Pancreas (tissue), 10 donors: ENCODE results near the gene CTNNA3. TPM values are rescaled to one million over a fixed set of nuclear protein-coding genes. Genes with fewer than 3 reads are reported as not detected.

Source experiments
- ATAC-seq, 4 donors: fragments of 200-7000 bp; cut with Tn5 transposase; one replicate each; pipeline versions ENCODE4 v1.8.0 to v1.9.1; 2020; ENCODE audit warnings: mild to moderate bottlenecking in 4 of 4, moderate library complexity in 4 of 4
- DNase-seq, 6 donors: peaks; one replicate each; pipeline ENCODE4 v3.0.0-alpha.2; 2020
- FAIRE-seq: peaks from 2 replicates; lab custom pipeline; 2012; peaks lifted over from hg19 to GRCh38; lab: Jason Lieb, UNC
- H3K27ac ChIP-seq, 4 donors: fragments of 200-600 bp; sonication (generic); 1 replicate in 3 of 4; 2 replicates in 1 of 4; pipeline versions ENCODE4 v1.5.0 to v1.8.0; 2020
- H3K27me3 ChIP-seq, 4 donors: fragments of 200-600 bp; one replicate each; pipeline ENCODE4 v1.8.0; 2021
- H3K36me3 ChIP-seq, 3 donors: fragments of 200-600 bp; sonication (generic) in 1 of 3; one replicate each; pipeline versions ENCODE4 v1.5.0 to v1.8.0; 2020 to 2021
- H3K4me1 ChIP-seq, 3 donors: fragments of 200-600 bp; one replicate each; pipeline ENCODE4 v1.8.0; 2021
- H3K4me3 ChIP-seq, 4 donors: fragments of 200-600 bp; sonication (generic) in 2 of 4; one replicate each; pipeline versions ENCODE4 v1.5.0 to v1.8.0; 2020 to 2021
- H3K9me3 ChIP-seq, 4 donors: fragments of 200-600 bp; one replicate each; pipeline ENCODE4 v1.8.0; 2021
- CTCF ChIP-seq, 4 donors: fragments of 200-600 bp; sonication (generic) in 3 of 4; IDR thresholded peaks; one replicate each; pipeline versions ENCODE4 v1.5.0 to v1.8.0; 2021; ENCODE audit warnings: antibody characterized with exemption in 4 of 4
- WGBS, 2 donors: extraction: QIAGEN DNeasy Blood & Tissue Kit; methylation state at CpG; one replicate each; pipeline ENCODE4 v1.1.7; 2013; 5-methylcytosine and 5-hydroxymethylcytosine counted together
- intact Hi-C, 3 donors: fragments of 100-400 bp; cut with DNase I; formaldehyde crosslinking; loops; one replicate each; pipeline versions ENCODE4 v1.11.1 to v1.14.2; 2022
- polyA plus RNA-seq, 2 donors: library from polyadenylated mRNA; stranded (reverse); fragments of 200-250 nt; gene quantifications; one replicate each; pipeline ENCODE4 v1.2.3, GENCODE V29; 2013
- total RNA-seq, 6 donors: library from RNA; stranded (reverse); fragmentation: NEBNext Ultra II Directional in 4 of 6; extraction: Animal tissue kit (Norgen Biotek cat#: 25700) in 4 of 6; gene quantifications; one replicate each; pipeline versions ENCODE4 v1.2.1 to v1.2.4, GENCODE V29; 2021 to 2023
- donor health status: healthy with polysubstance abuse.
- donor health status: DM: no; HTN: no; CAD: no; lungs with moderate emphysema.
- donor health status: DM: no; HTN: no; CAD: no.
- donor health status: control.
- donor health status: control.
- donor health status: Bipolar disorder and iron deficiency.
- donor health status: DM: yes; HTN: yes; CAD: no.
- donor health status: DM: no; HTN: no; CAD: no.
- donor health status: DM: no; HTN: no; CAD: no.
- donor health status: DM: yes; HTN: yes; CAD: no.

Gene CTNNA3
- under 1 TPM; 0.15 to 0.83 (median 0.27) TPM for total RNA-seq
- under 1 TPM; 0.02 to 0.15 TPM for polyA plus RNA-seq

GRCh38 chr10:67696029-67696428 lies at the start of gene CTNNA3:
TSS of gene CTNNA3 (minus strand) at chr10:67696195.
- 36 to 57% methylated on average over 6 of the region's 6 CpGs for WGBS, 2 donors
- no peak for FAIRE-seq
- Histone ChIP-seq H3K9me3 (no peaks in the 10 kb centered on the region), H3K36me3 (no peaks in the 10 kb centered on the region), H3K27ac (no peak within 1 kb of the TSS), H3K4me3 (no peak within 1 kb of the TSS), H3K4me1 (no peaks in the 10 kb centered on the region), H3K27me3 (no peaks in the 10 kb centered on the region)
- ATAC-seq: no peak
- intact Hi-C loops: loop anchor here in 1 of 3 donors (5.0 kb wide), 1 partner anchor 86 kb away; no protein-coding TSS in a partner anchor
- no peak for TF ChIP-seq CTCF (IDR thresholded peaks at IDR 0.05)
- DNase-seq: no peak

GRCh38 chr10:67735430-67735829 lies 39.4 kb upstream of the CTNNA3 start:
- WGBS, 2 donors: 79 to 86% methylated on average over 4 of the region's 4 CpGs
- Histone ChIP-seq H3K27ac (no peak overlapping the region), H3K36me3 (no peaks in the 10 kb centered on the region), H3K4me3 (no peak overlapping the region), H3K9me3 (no peaks in the 10 kb centered on the region), H3K4me1 (peaks cover 0 to 3% (median 0%) of the 10 kb centered on the region in 3 donors), H3K27me3 (no peaks in the 10 kb centered on the region)
- DNase-seq (no peak), FAIRE-seq (no peak), ATAC-seq (no peak)
- no peak for TF ChIP-seq CTCF (IDR thresholded peaks at IDR 0.05)
- intact Hi-C loops: no loop called here

- Histone ChIP-seq H3K9me3 (no peaks in the 10 kb centered on the region), H3K27me3 (no peaks in the 10 kb centered on the region), H3K36me3 (no peaks in the 10 kb centered on the region), H3K4me3 (no peak overlapping the region), H3K4me1 (peaks cover 0 to 3% (median 0%) of the 10 kb centered on the region in 3 donors), H3K27ac (no peak overlapping the region)
- 88 to 90% methylated on average over 1 of the region's 1 CpG for WGBS, 2 donors
- TF ChIP-seq CTCF (IDR thresholded peaks at IDR 0.05): no peak
- FAIRE-seq (no peak), DNase-seq (no peak), ATAC-seq (no peak)
- intact Hi-C loops: no loop called here
Measured at GRCh38 chr10:67733511-67733910, 37.5 kb upstream of the CTNNA3 start.

GRCh38 chr10:67725567-67725966 lies 29.6 kb upstream of the CTNNA3 start:
- H3K9me3 ChIP-seq: no peaks in the 10 kb centered on the region
- H3K4me1 ChIP-seq: no peaks in the 10 kb centered on the region
- FAIRE-seq (no peak), ATAC-seq (no peak), DNase-seq (no peak)
- TF ChIP-seq CTCF (IDR thresholded peaks at IDR 0.05): no peak
- H3K36me3 ChIP-seq: no peaks in the 10 kb centered on the region
- 75 to 97% methylated on average over 2 of the region's 2 CpGs for WGBS, 2 donors
- intact Hi-C loops: no loop called here
- H3K27ac ChIP-seq: no peak overlapping the region
- no peaks in the 10 kb centered on the region for H3K27me3 ChIP-seq
- H3K4me3 ChIP-seq: no peak overlapping the region

- intact Hi-C loops: no loop called here
- WGBS, 2 donors: 71 to 72% methylated on average over 6 of the region's 6 CpGs
- Histone ChIP-seq H3K27me3 (no peaks in the 10 kb centered on the region), H3K36me3 (no peaks in the 10 kb centered on the region), H3K4me3 (no peak overlapping the region), H3K9me3 (no peaks in the 10 kb centered on the region), H3K4me1 (no peaks in the 10 kb centered on the region), H3K27ac (no peak overlapping the region)
- TF ChIP-seq CTCF (IDR thresholded peaks at IDR 0.05): no peak
- FAIRE-seq (no peak), DNase-seq (no peak), ATAC-seq (no peak)
Measured at GRCh38 chr10:67723601-67724000, 27.6 kb upstream of the CTNNA3 start.
